ENCODE measurements around the gene PIK3R1.

DNA sequence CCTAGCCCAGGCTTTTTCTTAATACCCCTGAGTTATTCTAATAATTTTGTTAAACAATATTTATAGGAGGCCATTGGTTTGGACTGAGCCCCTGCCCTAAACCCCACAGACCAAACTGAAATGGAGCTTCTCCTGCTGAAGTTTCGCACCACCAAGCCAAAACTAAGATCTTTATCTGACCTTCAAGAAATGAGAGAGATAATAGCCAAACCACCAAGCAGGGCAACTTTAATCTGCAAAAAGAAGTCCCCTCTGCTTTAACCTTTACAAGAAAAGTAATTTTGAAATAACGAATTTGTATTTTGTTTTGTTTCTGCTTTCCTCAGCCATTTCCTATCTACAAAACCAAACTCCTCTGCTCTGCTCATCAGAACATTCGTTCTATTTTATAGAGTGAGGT lies 125.5 kb downstream of the PIK3R1 start:
- TF ChIP-seq EZH2 (IDR thresholded peaks at IDR 0.05; ENCODE audit: borderline replicate concordance, low read depth, low read length, severe bottlenecking), result no peak
- TF ChIP-seq, protein P1, sequence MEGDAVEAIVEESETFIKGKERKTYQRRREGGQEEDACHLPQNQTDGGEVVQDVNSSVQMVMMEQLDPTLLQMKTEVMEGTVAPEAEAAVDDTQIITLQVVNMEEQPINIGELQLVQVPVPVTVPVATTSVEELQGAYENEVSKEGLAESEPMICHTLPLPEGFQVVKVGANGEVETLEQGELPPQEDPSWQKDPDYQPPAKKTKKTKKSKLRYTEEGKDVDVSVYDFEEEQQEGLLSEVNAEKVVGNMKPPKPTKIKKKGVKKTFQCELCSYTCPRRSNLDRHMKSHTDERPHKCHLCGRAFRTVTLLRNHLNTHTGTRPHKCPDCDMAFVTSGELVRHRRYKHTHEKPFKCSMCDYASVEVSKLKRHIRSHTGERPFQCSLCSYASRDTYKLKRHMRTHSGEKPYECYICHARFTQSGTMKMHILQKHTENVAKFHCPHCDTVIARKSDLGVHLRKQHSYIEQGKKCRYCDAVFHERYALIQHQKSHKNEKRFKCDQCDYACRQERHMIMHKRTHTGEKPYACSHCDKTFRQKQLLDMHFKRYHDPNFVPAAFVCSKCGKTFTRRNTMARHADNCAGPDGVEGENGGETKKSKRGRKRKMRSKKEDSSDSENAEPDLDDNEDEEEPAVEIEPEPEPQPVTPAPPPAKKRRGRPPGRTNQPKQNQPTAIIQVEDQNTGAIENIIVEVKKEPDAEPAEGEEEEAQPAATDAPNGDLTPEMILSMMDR (IDR thresholded peaks at IDR 0.05; ENCODE audit: borderline replicate concordance, extremely low read depth, low read length, poor library complexity, severe bottlenecking), result no peak
